GM19395 (cell line): Measurements from ENCODE around the gene TPP1.

Experiments
- ATAC-seq: cut with Tn5 transposase; IDR thresholded peaks from one replicate; pipeline ENCODE4 v1.9.1; 2021; ENCODE audit warnings: mild to moderate bottlenecking, moderate library complexity; ENCODE audit not compliant: unreplicated experiment

TPP1 gene

GRCh38 chr11:6596239-6596877 is 22.9 kb downstream of the TPP1 start:
- ATAC-seq: no peak

GRCh38 chr11:6594142-6594768 is 25.0 kb downstream of the TPP1 start:
- ATAC-seq: no peak

GRCh38 chr11:6588018-6588417 is 31.2 kb downstream of the TPP1 start:
- no peak for ATAC-seq

GRCh38 chr11:6587360-6587953 is 31.8 kb downstream of the TPP1 start:
- ATAC-seq: no peak

- ATAC-seq: no peak
These were observed 32.5 kb downstream of the TPP1 start for GRCh38 chr11:6586434-6587359.

GRCh38 chr11:6584528-6584927 is 34.7 kb downstream of the TPP1 start:
- ATAC-seq: no peak

- no peak for ATAC-seq
These were observed 35.6 kb downstream of the TPP1 start for GRCh38 chr11:6583584-6583983.

GRCh38 chr11:6579681-6580080 is 39.5 kb downstream of the TPP1 start:
- no peak for ATAC-seq

GRCh38 chr11:6578134-6578533 is 41.1 kb downstream of the TPP1 start:
- no peak for ATAC-seq

- ATAC-seq: no peak
These were observed 42.5 kb downstream of the TPP1 start for GRCh38 chr11:6576471-6577373.

GRCh38 chr11:6574816-6575715 is 44.2 kb downstream of the TPP1 start:
- no peak for ATAC-seq

- no peak for ATAC-seq
These were observed 47.0 kb downstream of the TPP1 start for GRCh38 chr11:6572215-6572614.

- ATAC-seq: no peak
These were observed 47.7 kb downstream of the TPP1 start for GRCh38 chr11:6571434-6572008.

GRCh38 chr11:6570691-6571427 is 48.4 kb downstream of the TPP1 start:
- ATAC-seq: no peak

- no peak for ATAC-seq
These were observed 49.5 kb downstream of the TPP1 start for GRCh38 chr11:6569706-6570105.

- ATAC-seq: no peak
These were observed 50.9 kb downstream of the TPP1 start for GRCh38 chr11:6568191-6568918.

- ATAC-seq: no peak
These were observed 51.9 kb downstream of the TPP1 start for GRCh38 chr11:6567371-6567745.
